HepG2 (cell line): ENCODE results near the gene PTX4. TPM values are rescaled to one million over a fixed set of nuclear protein-coding genes. Genes with fewer than 3 reads are reported as not detected.

ENCODE experiments used
- ATAC-seq: fragments of 200-7000 bp; cut with Tn5 transposase; 3 replicates; pipeline ENCODE4 v1.9.1; 2020; ENCODE audit warnings: mild to moderate bottlenecking, moderate library complexity
- BruUV-seq: library from RNA; stranded (reverse); fragments of 400-500 nt; replicated peaks from 2 replicates; lab custom pipeline; 2021; lab: Mats Ljungman, UMichigan
- CTCF ChIA-PET: fragments of 300-600 bp; formaldehyde crosslinking; extraction: SDS; loops from one replicate; lab custom pipeline; 2021; ENCODE audit warnings: low total read pairs, inconsistent platforms, low intra/inter-chr PET ratio; lab: Yijun Ruan, JAX
- POLR2A ChIA-PET: fragments of 350-600 bp; sonication (Branson Sonifier 250); formaldehyde crosslinking; loops from one replicate; lab custom pipeline; 2020; ENCODE audit warnings: antibody characterized with exemption, inconsistent platforms; lab: Yijun Ruan, JAX
- DNase-seq: peaks from one replicate; pipeline ENCODE4 v3.0.0-alpha.2; 2015; ENCODE audit warnings: low spot score
- FAIRE-seq: peaks from 3 replicates; lab custom pipeline; 2011; peaks lifted over from hg19 to GRCh38; lab: Jason Lieb, UNC
- H2AFZ ChIP-seq: one replicate; pipeline ENCODE4 v1.6.1; 2011; ENCODE audit warnings: low read length, inconsistent platforms
- H3K27ac ChIP-seq: fragments of 300-600 bp; 3 replicates; pipeline ENCODE4 v1.8.0; 2011; ENCODE audit warnings: mixed run types, mild to moderate bottlenecking, mixed read lengths, low read length, inconsistent platforms; ENCODE audit not compliant: insufficient read depth; ENCODE audit errors: extremely low read length
- H3K27me3 ChIP-seq, 2 experiments: fragments of 200-600 bp in 1 of 2; 2 replicates in 1 of 2; 3 replicates in 1 of 2; pipeline versions ENCODE4 v1.6.0 to v1.8.0; 2011; ENCODE audit warnings: low read length in 2 of 2, mild to moderate bottlenecking in 2 of 2, moderate library complexity in 2 of 2, inconsistent platforms in 1 of 2; ENCODE audit not compliant: insufficient read depth in 2 of 2, control insufficient read depth in 1 of 2
- H3K36me3 ChIP-seq, 2 experiments: fragments of 200-600 bp in 1 of 2; replicated peaks in 1 of 2; 2 replicates in 1 of 2; 3 replicates in 1 of 2; pipeline versions ENCODE4 v1.5.1 to v1.8.0; 2011; ENCODE audit warnings: low read length in 2 of 2, inconsistent platforms in 1 of 2; ENCODE audit not compliant: insufficient read depth in 2 of 2, control insufficient read depth in 1 of 2
- H3K4me1 ChIP-seq: 2 replicates; pipeline ENCODE4 v1.5.1; 2012; ENCODE audit warnings: low read length, inconsistent platforms; ENCODE audit not compliant: insufficient read depth
- H3K4me2 ChIP-seq: 2 replicates; pipeline ENCODE4 v1.6.0; 2011; ENCODE audit warnings: low read depth, low read length, inconsistent platforms
- H3K4me3 ChIP-seq, 3 experiments: fragments of 200-600 bp in 1 of 3; sonication (generic), shearing (Covaris generic) in 1 of 3; replicated peaks in 1 of 3; 2 replicates each; pipeline ENCODE4 v1.5.1; 2011 to 2016; ENCODE audit warnings: low read length in 3 of 3, inconsistent platforms in 2 of 3, low read depth in 2 of 3, mild to moderate bottlenecking in 2 of 3, control low read depth in 1 of 3, mixed read lengths in 1 of 3; ENCODE audit not compliant: insufficient read depth in 1 of 3
- H3K79me2 ChIP-seq: one replicate; pipeline ENCODE4 v1.6.1; 2011; ENCODE audit warnings: low read length, inconsistent platforms; ENCODE audit not compliant: insufficient read depth
- H3K9ac ChIP-seq: 2 replicates; pipeline ENCODE4 v1.6.0; 2011; ENCODE audit warnings: mild to moderate bottlenecking, low read depth, low read length, inconsistent platforms; ENCODE audit not compliant: insufficient read depth
- H3K9me3 ChIP-seq: 2 replicates; pipeline ENCODE4 v1.5.1; 2012; ENCODE audit warnings: mild to moderate bottlenecking, low read length
- H4K20me1 ChIP-seq: 2 replicates; pipeline ENCODE4 v1.6.0; 2011; ENCODE audit warnings: inconsistent platforms, mild to moderate bottlenecking, low read length, moderate library complexity; ENCODE audit not compliant: insufficient read depth
- BHLHE40 ChIP-seq: IDR thresholded peaks from 2 replicates; pipeline ENCODE4 v1.6.1; 2011; ENCODE audit warnings: low read length, improper control_type of control experiment
- CCDC6 ChIP-seq: sonication (generic); formaldehyde crosslinking; IDR thresholded peaks from 2 replicates; pipeline ENCODE4 v1.8.1; 2022; ENCODE audit warnings: mild to moderate bottlenecking, missing genetic modification reagents, moderate library complexity
- POGZ ChIP-seq: sonication (generic); formaldehyde crosslinking; IDR thresholded peaks from 2 replicates; pipeline ENCODE4 v1.4.0; 2020; ENCODE audit warnings: mild to moderate bottlenecking, missing genetic modification reagents
- SPEN ChIP-seq: sonication (generic); formaldehyde crosslinking; IDR thresholded peaks from 2 replicates; pipeline ENCODE4 v1.5.1; 2020; ENCODE audit warnings: low read depth, mild to moderate bottlenecking, missing genetic modification reagents
- ZNF138 ChIP-seq: sonication (generic); formaldehyde crosslinking; IDR thresholded peaks from 2 replicates; pipeline ENCODE4 v1.5.0; 2020; ENCODE audit warnings: mild to moderate bottlenecking, low read depth, missing genetic modification reagents
- ZNF235 ChIP-seq: sonication (generic); formaldehyde crosslinking; IDR thresholded peaks from 2 replicates; pipeline ENCODE4 v1.8.1; 2023; ENCODE audit warnings: mild to moderate bottlenecking, missing genetic modification reagents, borderline replicate concordance
- ZNF556 ChIP-seq: sonication (generic); formaldehyde crosslinking; IDR thresholded peaks from 2 replicates; pipeline ENCODE4 v1.4.0; 2020; ENCODE audit warnings: mild to moderate bottlenecking, missing genetic modification reagents, borderline replicate concordance
- WGBS: methylation state at CpG from one replicate; pipeline ENCODE4 v1.1.6; 2017; ENCODE audit warnings: low lambda C conversion rate; 5-methylcytosine and 5-hydroxymethylcytosine counted together
- in situ Hi-C: cut with HindIII; loops from 2 replicates; pipeline ENCODE4 v1.10.0; 2017; ENCODE audit warnings: low pct_unique_long_range_greater_than_20kb; ENCODE audit not compliant: extremely low pct_ligation_motif_present
- intact Hi-C: fragments of 100-400 bp; cut with micrococcal nuclease; formaldehyde crosslinking; loops from one replicate; pipeline ENCODE4 v1.10.0; 2022; ENCODE audit not compliant: unreplicated experiment
- polyA plus RNA-seq, 8 experiments: library from polyadenylated mRNA; depleted of rRNA in 3 of 8; stranded (reverse) in 7 of 8; unstranded in 1 of 8; fragments of >200 nt; fragmentation: Illumina TruSeq in 4 of 8; extraction: Trizol in 4 of 8; gene quantifications; 2 replicates each; pipeline versions ENCODE4 v1.2.1 to v1.2.3, GENCODE V29; 2011 to 2016; ENCODE audit warnings: low read depth in 4 of 8, missing spikeins in 1 of 8, mixed read lengths in 1 of 8; ENCODE audit not compliant: insufficient read depth in 1 of 8
- total RNA-seq, 5 experiments: library from RNA; depleted of rRNA; stranded (reverse); fragments of >200 nt; fragmentation: Illumina TruSeq; extraction: Trizol; gene quantifications; 2 replicates each; pipeline ENCODE4 v1.2.3, GENCODE V29; 2016; ENCODE audit warnings: low read depth in 1 of 5
- TF ChIP-seq, protein P1 (sequence below): sonication (generic); formaldehyde crosslinking; IDR thresholded peaks from 2 replicates; pipeline ENCODE4 v1.4.0; 2020; ENCODE audit warnings: mild to moderate bottlenecking, missing genetic modification reagents

PTX4 gene
- total and polyA plus RNA-seq, 2 of the 13 experiments (the other 11 are each of a cell fraction or from before 2014, with no cell fraction given), result 0.04 TPM; not detected in 1

DNA sequence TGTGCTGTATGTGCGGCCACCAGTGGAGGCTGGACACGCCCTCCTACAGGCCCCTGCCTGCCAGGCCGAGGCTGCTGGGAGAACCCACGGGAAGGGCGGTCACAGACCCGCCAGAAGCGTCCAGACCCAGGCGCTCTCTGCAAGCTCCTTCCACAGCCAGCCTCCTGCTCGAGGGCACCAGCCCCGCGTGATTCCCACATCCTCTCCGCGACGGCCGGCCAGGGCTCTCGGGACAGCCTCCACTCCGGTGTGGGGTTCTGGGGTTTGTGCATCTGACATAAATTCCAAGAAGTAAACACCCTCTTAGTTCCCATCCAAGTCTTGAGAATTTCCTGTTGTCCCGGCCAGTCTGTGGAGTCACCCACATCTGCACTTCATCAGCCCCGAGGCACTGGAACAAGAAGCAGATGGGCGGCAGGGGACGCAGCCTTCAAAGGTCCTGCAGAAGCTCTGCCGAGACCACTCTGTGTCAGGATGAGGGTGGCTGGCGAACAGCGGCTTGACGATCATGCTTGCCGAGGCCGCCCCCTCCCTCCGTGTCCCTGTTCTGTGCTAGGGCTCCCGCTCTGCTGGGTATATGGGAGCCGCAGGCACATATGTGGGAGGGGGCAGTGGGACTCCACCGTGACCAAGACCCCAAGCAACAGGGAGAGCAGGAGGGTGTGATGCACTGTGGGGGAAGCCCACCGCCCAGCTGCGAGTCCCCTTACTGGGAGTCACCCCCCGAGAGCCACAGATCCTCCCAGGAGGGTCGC, 42.3 kb upstream of the PTX4 start:
- no peak for TF ChIP-seq ZNF556 (CRISPR knock-in tag)
- no peak for TF ChIP-seq ZNF235 (CRISPR knock-in tag)
- no peak for TF ChIP-seq SPEN
- TF ChIP-seq ZNF138 (CRISPR knock-in tag), result no peak
- TF ChIP-seq POGZ, result no peak
- no peak for TF ChIP-seq CCDC6 (CRISPR knock-in tag)
- no peak for TF ChIP-seq BHLHE40
- TF ChIP-seq, protein P1, sequence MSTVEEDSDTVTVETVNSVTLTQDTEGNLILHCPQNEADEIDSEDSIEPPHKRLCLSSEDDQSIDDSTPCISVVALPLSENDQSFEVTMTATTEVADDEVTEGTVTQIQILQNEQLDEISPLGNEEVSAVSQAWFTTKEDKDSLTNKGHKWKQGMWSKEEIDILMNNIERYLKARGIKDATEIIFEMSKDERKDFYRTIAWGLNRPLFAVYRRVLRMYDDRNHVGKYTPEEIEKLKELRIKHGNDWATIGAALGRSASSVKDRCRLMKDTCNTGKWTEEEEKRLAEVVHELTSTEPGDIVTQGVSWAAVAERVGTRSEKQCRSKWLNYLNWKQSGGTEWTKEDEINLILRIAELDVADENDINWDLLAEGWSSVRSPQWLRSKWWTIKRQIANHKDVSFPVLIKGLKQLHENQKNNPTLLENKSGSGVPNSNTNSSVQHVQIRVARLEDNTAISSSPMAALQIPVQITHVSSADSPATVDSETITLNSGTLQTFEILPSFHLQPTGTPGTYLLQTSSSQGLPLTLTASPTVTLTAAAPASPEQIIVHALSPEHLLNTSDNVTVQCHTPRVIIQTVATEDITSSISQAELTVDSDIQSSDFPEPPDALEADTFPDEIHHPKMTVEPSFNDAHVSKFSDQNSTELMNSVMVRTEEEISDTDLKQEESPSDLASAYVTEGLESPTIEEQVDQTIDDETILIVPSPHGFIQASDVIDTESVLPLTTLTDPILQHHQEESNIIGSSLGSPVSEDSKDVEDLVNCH, result no peak
- TF ChIP-seq, all 625 proteins: peak for 0
- in situ Hi-C loops (no loop called here), intact Hi-C loops (no loop called here)
- no peak overlapping the region for H3K9ac ChIP-seq
- no peaks in the 10 kb centered on the region for H3K36me3 ChIP-seq
- peaks cover 12% of the 10 kb centered on the region for H3K4me1 ChIP-seq
- H3K27me3 ChIP-seq, result no peaks in the 10 kb centered on the region
- ChIA-PET CTCF (no interaction called here), POLR2A (no interaction called here)
- H4K20me1 ChIP-seq, result no peaks in the 10 kb centered on the region
- no peak overlapping the region for H3K4me3 ChIP-seq
- DNase-seq, result no peak
- H3K4me2 ChIP-seq, result no peak overlapping the region
- no peaks in the 10 kb centered on the region for H3K9me3 ChIP-seq
- no peak for FAIRE-seq
- BruUV-seq, result no TSS peak
- no peaks in the 10 kb centered on the region for H3K79me2 ChIP-seq
- no peak overlapping the region for H2AFZ ChIP-seq
- H3K27ac ChIP-seq, result no peak overlapping the region
- no peak for ATAC-seq
- 96% methylated on average over 14 of the region's 35 CpGs for WGBS
